Measurements from ENCODE around the gene TK2.

DNA sequence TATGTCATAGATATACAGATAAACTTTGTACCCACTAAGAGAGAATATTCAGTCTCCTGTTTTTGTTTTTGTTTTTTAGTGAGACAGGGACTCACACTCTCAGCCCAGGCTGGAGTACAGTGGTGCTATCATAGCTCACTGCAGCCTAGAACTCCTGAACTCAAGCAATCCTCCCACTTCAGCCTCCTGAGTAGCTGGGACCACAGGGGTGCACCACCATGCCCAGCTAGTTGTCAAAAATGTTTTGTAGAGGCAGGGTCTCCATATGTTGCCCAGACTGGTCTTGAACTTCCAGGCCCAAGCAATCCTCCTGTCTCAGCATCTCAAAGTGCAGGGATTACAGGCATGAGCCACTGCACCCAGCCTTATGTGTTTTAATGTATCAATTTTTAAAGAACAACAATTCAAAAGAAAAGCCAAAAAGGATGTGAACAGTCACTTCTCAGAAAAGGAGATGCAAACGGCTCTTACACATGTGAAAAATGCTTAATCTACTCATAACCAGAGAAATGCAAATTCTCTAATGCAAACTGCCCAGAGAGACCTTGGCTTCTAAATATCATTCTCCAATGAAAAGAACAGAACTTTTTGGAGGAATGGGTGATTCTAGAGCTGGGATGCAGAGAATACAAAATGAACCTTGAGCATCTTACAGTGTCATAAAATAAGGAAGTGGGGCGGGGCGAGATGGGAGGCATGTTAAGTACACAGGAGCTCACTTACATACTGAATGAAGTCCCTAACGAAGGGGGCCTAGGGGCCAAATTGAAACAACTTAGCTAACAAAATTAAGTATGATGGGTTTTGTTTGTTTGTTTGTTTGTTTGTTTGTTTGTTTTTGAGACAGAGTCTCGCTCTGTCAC is 47.3 kb upstream of the TK2 start:
- TF ChIP-seq, protein P1, sequence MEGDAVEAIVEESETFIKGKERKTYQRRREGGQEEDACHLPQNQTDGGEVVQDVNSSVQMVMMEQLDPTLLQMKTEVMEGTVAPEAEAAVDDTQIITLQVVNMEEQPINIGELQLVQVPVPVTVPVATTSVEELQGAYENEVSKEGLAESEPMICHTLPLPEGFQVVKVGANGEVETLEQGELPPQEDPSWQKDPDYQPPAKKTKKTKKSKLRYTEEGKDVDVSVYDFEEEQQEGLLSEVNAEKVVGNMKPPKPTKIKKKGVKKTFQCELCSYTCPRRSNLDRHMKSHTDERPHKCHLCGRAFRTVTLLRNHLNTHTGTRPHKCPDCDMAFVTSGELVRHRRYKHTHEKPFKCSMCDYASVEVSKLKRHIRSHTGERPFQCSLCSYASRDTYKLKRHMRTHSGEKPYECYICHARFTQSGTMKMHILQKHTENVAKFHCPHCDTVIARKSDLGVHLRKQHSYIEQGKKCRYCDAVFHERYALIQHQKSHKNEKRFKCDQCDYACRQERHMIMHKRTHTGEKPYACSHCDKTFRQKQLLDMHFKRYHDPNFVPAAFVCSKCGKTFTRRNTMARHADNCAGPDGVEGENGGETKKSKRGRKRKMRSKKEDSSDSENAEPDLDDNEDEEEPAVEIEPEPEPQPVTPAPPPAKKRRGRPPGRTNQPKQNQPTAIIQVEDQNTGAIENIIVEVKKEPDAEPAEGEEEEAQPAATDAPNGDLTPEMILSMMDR (conservative IDR thresholded peaks at IDR 0.05; ENCODE audit: low read length), result no peak
- no peak for TF ChIP-seq EZH2phosphoT487 (IDR thresholded peaks at IDR 0.05; ENCODE audit: borderline replicate concordance)

All from Loucy (cell line).